K562 (cell line): ENCODE results near the gene AP3B2. TPM values are rescaled to one million over a fixed set of nuclear protein-coding genes. Genes with fewer than 3 reads are reported as not detected.

Experiments
- BRCA1 ChIP-seq, 2 experiments: fragments of 450-650 bp in 1 of 2; sonication (generic) in 1 of 2; formaldehyde crosslinking in 1 of 2; IDR thresholded peaks; 2 replicates each; pipeline versions ENCODE4 v1.5.0 to v1.6.1; 2017 to 2020; ENCODE audit warnings: mild to moderate bottlenecking in 1 of 2, missing genetic modification reagents in 1 of 2
- CHD2 ChIP-seq: IDR thresholded peaks from 2 replicates; pipeline ENCODE4 v1.6.1; 2011; ENCODE audit warnings: low read depth, low read length
- CSDE1 ChIP-seq, 2 experiments: fragments of 450-650 bp; IDR thresholded peaks; 2 replicates each; pipeline ENCODE4 v1.6.1; 2016; ENCODE audit warnings: mild to moderate bottlenecking in 1 of 2
- FOXA1 ChIP-seq: fragments of 450-650 bp; IDR thresholded peaks from 2 replicates; pipeline ENCODE4 v1.6.1; 2016; ENCODE audit warnings: mild to moderate bottlenecking, borderline replicate concordance
- GTF2F1 ChIP-seq: IDR thresholded peaks from 2 replicates; pipeline ENCODE4 v1.6.1; 2011; ENCODE audit warnings: low read depth, low read length, improper control_type of control experiment
- HDAC1 ChIP-seq, 2 experiments: fragments of 450-650 bp; IDR thresholded peaks; 2 replicates each; pipeline ENCODE4 v1.6.1; 2016 to 2017; ENCODE audit warnings: inconsistent platforms in 1 of 2, mild to moderate bottlenecking in 1 of 2, moderate library complexity in 1 of 2
- HDGF ChIP-seq: fragments of 450-650 bp; IDR thresholded peaks from 2 replicates; pipeline ENCODE4 v1.6.1; 2016
- KLF1 ChIP-seq: fragments of 450-650 bp; IDR thresholded peaks from 2 replicates; pipeline ENCODE4 v1.6.1; 2016; ENCODE audit warnings: missing genetic modification characterization, missing compliant biosample characterization
- NR2C1 ChIP-seq, 2 experiments: fragments of 450-650 bp; IDR thresholded peaks; 2 replicates each; pipeline ENCODE4 v1.6.1; 2017; ENCODE audit warnings: mild to moderate bottlenecking in 2 of 2, antibody characterized with exemption in 1 of 2, inconsistent platforms in 1 of 2, missing compliant biosample characterization in 1 of 2, missing genetic modification characterization in 1 of 2
- PYGO2 ChIP-seq: fragments of 450-650 bp; IDR thresholded peaks from 2 replicates; pipeline ENCODE4 v1.6.1; 2016; ENCODE audit warnings: mild to moderate bottlenecking, missing genetic modification characterization, moderate library complexity, missing compliant biosample characterization
- RAD51 ChIP-seq: fragments of 450-650 bp; IDR thresholded peaks from 2 replicates; pipeline ENCODE4 v1.7.1; 2016; ENCODE audit warnings: low read depth, mild to moderate bottlenecking, borderline replicate concordance
- SAFB ChIP-seq: fragments of 200-400 bp; formaldehyde crosslinking; IDR thresholded peaks from 2 replicates; pipeline ENCODE4 v1.6.1; 2017; ENCODE audit warnings: low read depth, low read length, borderline replicate concordance
- ZFX ChIP-seq: sonication (generic); formaldehyde crosslinking; IDR thresholded peaks from 2 replicates; pipeline ENCODE4 v1.8.0; 2022; ENCODE audit warnings: mild to moderate bottlenecking, missing genetic modification reagents, moderate library complexity
- ZNF445 ChIP-seq: fragments of 250-450 bp; sonication (Bioruptor Pico); IDR thresholded peaks from 2 replicates; pipeline ENCODE4 v1.4.0; 2020; ENCODE audit warnings: low read depth, mild to moderate bottlenecking, moderate library complexity
- ZNF778 ChIP-seq: fragments of 450-650 bp; formaldehyde crosslinking; IDR thresholded peaks from 2 replicates; pipeline ENCODE4 v1.4.0; 2020; ENCODE audit warnings: mild to moderate bottlenecking, moderate library complexity
- ZNF830 ChIP-seq: fragments of 250-450 bp; sonication (Bioruptor Pico); IDR thresholded peaks from 2 replicates; pipeline ENCODE4 v1.5.0; 2021; ENCODE audit warnings: mild to moderate bottlenecking
- polyA plus RNA-seq, 8 experiments: library from polyadenylated mRNA; depleted of rRNA in 4 of 8; stranded (reverse) in 5 of 8; unstranded in 3 of 8; fragments of >200 nt; fragmentation: Nextera tagmentation in 2 of 8; fragmentation: Illumina TruSeq in 1 of 8; extraction: Ambion mirVana in 2 of 8; extraction: Trizol in 1 of 8; gene quantifications; 2 replicates each; pipeline versions ENCODE4 v1.2.1 to v1.2.3, GENCODE V29; 2011 to 2014; ENCODE audit warnings: inconsistent platforms in 1 of 8, missing spikeins in 1 of 8
- total RNA-seq, 7 experiments: library from RNA; depleted of rRNA in 6 of 7; stranded (reverse); fragments of >200 nt in 6 of 7; fragmentation: Illumina TruSeq in 2 of 7; extraction: Trizol in 2 of 7; gene quantifications; 2 replicates each; pipeline versions ENCODE4 v1.2.1 to v1.2.3, GENCODE V29; 2011 to 2021; ENCODE audit warnings: low replicate concordance in 1 of 7
- TF ChIP-seq, protein P1 (sequence below): IDR thresholded peaks from 2 replicates; pipeline ENCODE4 v1.6.1; 2014; ENCODE audit warnings: antibody characterized with exemption
- TF ChIP-seq, protein P2 (sequence below), 2 experiments: fragments of 450-650 bp in 1 of 2; sonication (generic) in 1 of 2; formaldehyde crosslinking in 1 of 2; IDR thresholded peaks in 1 of 2; conservative IDR thresholded peaks in 1 of 2; 2 replicates each; pipeline versions ENCODE4 v1.6.1 to v1.8.1; 2016 to 2023; ENCODE audit warnings: mild to moderate bottlenecking in 2 of 2, moderate library complexity in 2 of 2, inconsistent platforms in 1 of 2, missing genetic modification reagents in 1 of 2
- TF ChIP-seq, protein P3 (sequence below): sonication (generic); formaldehyde crosslinking; IDR thresholded peaks from 2 replicates; pipeline ENCODE4 v1.8.1; 2023; ENCODE audit warnings: mild to moderate bottlenecking, missing genetic modification reagents
- TF ChIP-seq, protein P4 (sequence below): sonication (generic); formaldehyde crosslinking; IDR thresholded peaks from 2 replicates; pipeline ENCODE4 v1.8.0; 2023; ENCODE audit warnings: mild to moderate bottlenecking, missing genetic modification reagents
- TF ChIP-seq, protein P5 (sequence below), 3 experiments: IDR thresholded peaks in 2 of 3; conservative IDR thresholded peaks in 1 of 3; 2 replicates each; pipeline ENCODE4 v1.5.1; 2011 to 2012; ENCODE audit warnings: low read length in 3 of 3, mild to moderate bottlenecking in 3 of 3, control low read depth in 2 of 3, improper control_type of control experiment in 1 of 3, inconsistent platforms in 1 of 3, low read depth in 1 of 3, mixed read lengths in 1 of 3, moderate library complexity in 1 of 3; ENCODE audit not compliant: insufficient read depth in 2 of 3

The AP3B2 gene
- total and polyA plus RNA-seq, 9 of the 15 experiments (the other 6 are each of a cell fraction or from before 2014, with no cell fraction given) = 0.03 to 0.15 (median 0.10) TPM; not detected in 2

DNA sequence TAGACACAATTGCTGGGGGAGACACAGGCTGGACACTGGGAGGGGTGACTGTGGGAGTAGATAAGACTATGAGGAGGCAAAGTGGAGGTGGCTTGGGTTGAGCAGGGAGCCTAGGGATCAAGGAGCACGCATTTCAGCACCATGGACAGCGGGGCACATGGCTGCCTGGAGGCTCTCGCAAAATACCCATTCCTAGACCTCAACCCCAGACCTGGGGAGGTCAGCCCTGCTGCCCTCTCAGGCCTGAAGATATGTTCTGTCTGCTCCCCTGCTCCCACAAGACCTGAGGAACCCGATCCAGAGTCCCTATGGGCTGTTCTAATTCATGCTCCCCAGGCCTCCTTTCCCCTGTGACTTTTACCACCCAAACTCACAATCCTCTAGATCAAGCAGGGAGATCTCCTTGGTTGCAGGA lies 46.5 kb downstream of the AP3B2 start (continued):
- no peak for TF ChIP-seq RAD51
- TF ChIP-seq ZNF830 = no peak
- no peak for TF ChIP-seq HDGF
- no peak for TF ChIP-seq CHD2
- no peak for TF ChIP-seq GTF2F1
- peak in 1 of 2 experiments; percentile 60; a peak in 1 of 4 replicates for TF ChIP-seq HDAC1 (IDR thresholded peaks at IDR 0.05)
- no peak for TF ChIP-seq ZNF445
- TF ChIP-seq CSDE1 (IDR thresholded peaks at IDR 0.05) = no peak
- TF ChIP-seq, protein P1, sequence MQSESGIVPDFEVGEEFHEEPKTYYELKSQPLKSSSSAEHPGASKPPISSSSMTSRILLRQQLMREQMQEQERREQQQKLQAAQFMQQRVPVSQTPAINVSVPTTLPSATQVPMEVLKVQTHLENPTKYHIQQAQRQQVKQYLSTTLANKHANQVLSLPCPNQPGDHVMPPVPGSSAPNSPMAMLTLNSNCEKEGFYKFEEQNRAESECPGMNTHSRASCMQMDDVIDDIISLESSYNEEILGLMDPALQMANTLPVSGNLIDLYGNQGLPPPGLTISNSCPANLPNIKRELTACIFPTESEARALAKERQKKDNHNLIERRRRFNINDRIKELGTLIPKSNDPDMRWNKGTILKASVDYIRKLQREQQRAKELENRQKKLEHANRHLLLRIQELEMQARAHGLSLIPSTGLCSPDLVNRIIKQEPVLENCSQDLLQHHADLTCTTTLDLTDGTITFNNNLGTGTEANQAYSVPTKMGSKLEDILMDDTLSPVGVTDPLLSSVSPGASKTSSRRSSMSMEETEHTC = no peak
- TF ChIP-seq FOXA1 = no peak
- no peak for TF ChIP-seq ZNF778 (CRISPR knock-in tag)
- TF ChIP-seq, protein P2, sequence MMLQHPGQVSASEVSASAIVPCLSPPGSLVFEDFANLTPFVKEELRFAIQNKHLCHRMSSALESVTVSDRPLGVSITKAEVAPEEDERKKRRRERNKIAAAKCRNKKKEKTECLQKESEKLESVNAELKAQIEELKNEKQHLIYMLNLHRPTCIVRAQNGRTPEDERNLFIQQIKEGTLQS (IDR thresholded peaks at IDR 0.05) = no peak
- TF ChIP-seq, protein P2 (CRISPR knock-in tag; conservative IDR thresholded peaks at IDR 0.05) = no peak
- TF ChIP-seq, protein P3, sequence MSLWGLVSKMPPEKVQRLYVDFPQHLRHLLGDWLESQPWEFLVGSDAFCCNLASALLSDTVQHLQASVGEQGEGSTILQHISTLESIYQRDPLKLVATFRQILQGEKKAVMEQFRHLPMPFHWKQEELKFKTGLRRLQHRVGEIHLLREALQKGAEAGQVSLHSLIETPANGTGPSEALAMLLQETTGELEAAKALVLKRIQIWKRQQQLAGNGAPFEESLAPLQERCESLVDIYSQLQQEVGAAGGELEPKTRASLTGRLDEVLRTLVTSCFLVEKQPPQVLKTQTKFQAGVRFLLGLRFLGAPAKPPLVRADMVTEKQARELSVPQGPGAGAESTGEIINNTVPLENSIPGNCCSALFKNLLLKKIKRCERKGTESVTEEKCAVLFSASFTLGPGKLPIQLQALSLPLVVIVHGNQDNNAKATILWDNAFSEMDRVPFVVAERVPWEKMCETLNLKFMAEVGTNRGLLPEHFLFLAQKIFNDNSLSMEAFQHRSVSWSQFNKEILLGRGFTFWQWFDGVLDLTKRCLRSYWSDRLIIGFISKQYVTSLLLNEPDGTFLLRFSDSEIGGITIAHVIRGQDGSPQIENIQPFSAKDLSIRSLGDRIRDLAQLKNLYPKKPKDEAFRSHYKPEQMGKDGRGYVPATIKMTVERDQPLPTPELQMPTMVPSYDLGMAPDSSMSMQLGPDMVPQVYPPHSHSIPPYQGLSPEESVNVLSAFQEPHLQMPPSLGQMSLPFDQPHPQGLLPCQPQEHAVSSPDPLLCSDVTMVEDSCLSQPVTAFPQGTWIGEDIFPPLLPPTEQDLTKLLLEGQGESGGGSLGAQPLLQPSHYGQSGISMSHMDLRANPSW (CRISPR knock-in tag) = no peak
- no peak for TF ChIP-seq NR2C1 (IDR thresholded peaks at IDR 0.05)
- TF ChIP-seq NR2C1 (tag; IDR thresholded peaks at IDR 0.05) = no peak
- TF ChIP-seq ZFX (CRISPR knock-in tag) = 0 out of 2 replicates have a peak, but pooled peaks have one; percentile 31
- no peak for TF ChIP-seq BRCA1 (IDR thresholded peaks at IDR 0.05)
- TF ChIP-seq BRCA1 (CRISPR knock-in tag; IDR thresholded peaks at IDR 0.05) = no peak
- TF ChIP-seq KLF1 (tag) = no peak
- TF ChIP-seq, protein P4, sequence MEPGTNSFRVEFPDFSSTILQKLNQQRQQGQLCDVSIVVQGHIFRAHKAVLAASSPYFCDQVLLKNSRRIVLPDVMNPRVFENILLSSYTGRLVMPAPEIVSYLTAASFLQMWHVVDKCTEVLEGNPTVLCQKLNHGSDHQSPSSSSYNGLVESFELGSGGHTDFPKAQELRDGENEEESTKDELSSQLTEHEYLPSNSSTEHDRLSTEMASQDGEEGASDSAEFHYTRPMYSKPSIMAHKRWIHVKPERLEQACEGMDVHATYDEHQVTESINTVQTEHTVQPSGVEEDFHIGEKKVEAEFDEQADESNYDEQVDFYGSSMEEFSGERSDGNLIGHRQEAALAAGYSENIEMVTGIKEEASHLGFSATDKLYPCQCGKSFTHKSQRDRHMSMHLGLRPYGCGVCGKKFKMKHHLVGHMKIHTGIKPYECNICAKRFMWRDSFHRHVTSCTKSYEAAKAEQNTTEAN = peak; percentile 77; the same call in 1 of the 2 replicates
- TF ChIP-seq PYGO2 (tag) = no peak
- TF ChIP-seq, protein P5, sequence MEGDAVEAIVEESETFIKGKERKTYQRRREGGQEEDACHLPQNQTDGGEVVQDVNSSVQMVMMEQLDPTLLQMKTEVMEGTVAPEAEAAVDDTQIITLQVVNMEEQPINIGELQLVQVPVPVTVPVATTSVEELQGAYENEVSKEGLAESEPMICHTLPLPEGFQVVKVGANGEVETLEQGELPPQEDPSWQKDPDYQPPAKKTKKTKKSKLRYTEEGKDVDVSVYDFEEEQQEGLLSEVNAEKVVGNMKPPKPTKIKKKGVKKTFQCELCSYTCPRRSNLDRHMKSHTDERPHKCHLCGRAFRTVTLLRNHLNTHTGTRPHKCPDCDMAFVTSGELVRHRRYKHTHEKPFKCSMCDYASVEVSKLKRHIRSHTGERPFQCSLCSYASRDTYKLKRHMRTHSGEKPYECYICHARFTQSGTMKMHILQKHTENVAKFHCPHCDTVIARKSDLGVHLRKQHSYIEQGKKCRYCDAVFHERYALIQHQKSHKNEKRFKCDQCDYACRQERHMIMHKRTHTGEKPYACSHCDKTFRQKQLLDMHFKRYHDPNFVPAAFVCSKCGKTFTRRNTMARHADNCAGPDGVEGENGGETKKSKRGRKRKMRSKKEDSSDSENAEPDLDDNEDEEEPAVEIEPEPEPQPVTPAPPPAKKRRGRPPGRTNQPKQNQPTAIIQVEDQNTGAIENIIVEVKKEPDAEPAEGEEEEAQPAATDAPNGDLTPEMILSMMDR (IDR thresholded peaks at IDR 0.05 in 2 of 3, conservative IDR thresholded peaks at IDR 0.05 in 1 of 3; ENCODE audit: insufficient read depth in 2 of 3, low read depth in 1 of 3, low read length in 3 of 3) = no peak
- TF ChIP-seq SAFB = no peak
